GM21360 (cell line): ENCODE results near the gene HMCN1.
"Not testable (repeated sequence)": the region's sequence is repeated elsewhere in the genome, so short reads cannot be mapped to it uniquely, and the experiment has no call there.

Experiments
- ATAC-seq: cut with Tn5 transposase; IDR thresholded peaks from one replicate; pipeline ENCODE4 v1.9.1; 2021; ENCODE audit warnings: mild to moderate bottlenecking, moderate library complexity; ENCODE audit not compliant: unreplicated experiment

HMCN1 gene

GRCh38 chr1:185739967-185740366, 5.8 kb downstream of the HMCN1 start:
- peak; percentile 63 for ATAC-seq

- ATAC-seq, result no peak
These were observed 7.4 kb downstream of the HMCN1 start for GRCh38 chr1:185741551-185741950.

- no peak for ATAC-seq
These were observed 8.2 kb downstream of the HMCN1 start for GRCh38 chr1:185742403-185742802.

GRCh38 chr1:185745165-185745564, 11.0 kb downstream of the HMCN1 start:
- no peak for ATAC-seq

GRCh38 chr1:185759061-185759460, 24.9 kb downstream of the HMCN1 start:
- no peak for ATAC-seq

- ATAC-seq, result no peak
These were observed 27.6 kb downstream of the HMCN1 start for GRCh38 chr1:185761841-185762240.

GRCh38 chr1:185767508-185768120, 33.4 kb downstream of the HMCN1 start:
- no peak for ATAC-seq

GRCh38 chr1:185768371-185768770, 34.2 kb downstream of the HMCN1 start:
- no peak for ATAC-seq

GRCh38 chr1:185769136-185769535, 34.9 kb downstream of the HMCN1 start:
- no peak for ATAC-seq

GRCh38 chr1:185774394-185774793, 40.2 kb downstream of the HMCN1 start:
- no peak for ATAC-seq

GRCh38 chr1:185775501-185775900, 41.3 kb downstream of the HMCN1 start:
- no peak for ATAC-seq

- ATAC-seq, result no peak
These were observed 42.3 kb downstream of the HMCN1 start for GRCh38 chr1:185776522-185776921.

- ATAC-seq, result not testable (repeated sequence)
These were observed 49.7 kb downstream of the HMCN1 start for GRCh38 chr1:185783860-185784259.

- no peak for ATAC-seq
These were observed 51.4 kb downstream of the HMCN1 start for GRCh38 chr1:185785586-185785985.

GRCh38 chr1:185786524-185786923, 52.3 kb downstream of the HMCN1 start:
- no peak for ATAC-seq

- no peak for ATAC-seq
These were observed 53.0 kb downstream of the HMCN1 start for GRCh38 chr1:185787238-185787637.

GRCh38 chr1:185788386-185788785, 54.2 kb downstream of the HMCN1 start:
- ATAC-seq, result no peak

- ATAC-seq, result no peak
These were observed 55.5 kb downstream of the HMCN1 start for GRCh38 chr1:185789501-185790193.

- no peak for ATAC-seq
These were observed 56.1 kb downstream of the HMCN1 start for GRCh38 chr1:185790194-185790735.

GRCh38 chr1:185792040-185792439, 57.8 kb downstream of the HMCN1 start:
- no peak for ATAC-seq

GRCh38 chr1:185794495-185794894, 60.3 kb downstream of the HMCN1 start:
- ATAC-seq, result not testable (repeated sequence)

GRCh38 chr1:185795181-185795580, 61.0 kb downstream of the HMCN1 start:
- ATAC-seq, result no peak
